Body of pancreas (tissue), 4 donors: ENCODE data around the gene MAPK7.

ENCODE experiments used
- CTCF ChIP-seq, 7 experiments: fragments of 450-650 bp in 4 of 7; fragments of 200-600 bp in 3 of 7; sonication (generic) in 3 of 7; IDR thresholded peaks; one replicate each; pipeline ENCODE4 v1.5.1; 2016 to 2019; ENCODE audit warnings: antibody characterized with exemption in 7 of 7
- POLR2A ChIP-seq, 3 donors: fragments of 450-650 bp; IDR thresholded peaks; one replicate each; pipeline ENCODE4 v1.6.1; 2016; ENCODE audit warnings: antibody characterized with exemption in 3 of 3, mild to moderate bottlenecking in 2 of 3

- TF ChIP-seq CTCF (IDR thresholded peaks at IDR 0.05) (no peak), POLR2A (IDR thresholded peaks at IDR 0.05) (no peak)
These were observed 30.8 kb downstream of the MAPK7 start for GRCh38 chr17:19409066-19409465.
